ENCODE measurements around the gene CADM3. TPM values are rescaled to one million over a fixed set of nuclear protein-coding genes. Genes with fewer than 3 reads are reported as not detected.

The CADM3 gene
- total and polyA plus RNA-seq, 2 of the 8 experiments (the other 6 are each of a cell fraction or from before 2014, with no cell fraction given): 8.3 to 8.5 TPM

- TF ChIP-seq SIN3A (conservative IDR thresholded peaks at IDR 0.05 in 1 of 2, IDR thresholded peaks at IDR 0.05 in 1 of 2; ENCODE audit: low read depth in 1 of 2, low read length in 2 of 2): peak; percentile 62 to 70; a peak in 1 of 4 replicates
These were observed 480 bp downstream of the CADM3 start (continued) for GRCh38 chr1:159171688-159172501.

Data from H1 (cell line).